Measurements from ENCODE around the gene AXDND1.

- TF ChIP-seq CTCF (IDR thresholded peaks at IDR 0.05; ENCODE audit: insufficient read depth, low read depth, low read length) (no peak), EZH2 (IDR thresholded peaks at IDR 0.05; ENCODE audit: insufficient read depth, low read length) (no peak)
These were observed 181.3 kb downstream of the AXDND1 start for GRCh38 chr1:179547021-179547535.

Measured in astrocyte (in vitro differentiated cells and primary cell).